ENCODE data around the gene AHSA1.

GRCh38 chr14:77442196-77442595 lies 15.7 kb upstream of the AHSA1 start:
- TF ChIP-seq CTCF (optimal IDR thresholded peaks at IDR 0.05 in 1 of 3, IDR thresholded peaks at IDR 0.05 in 1 of 3, conservative IDR thresholded peaks at IDR 0.05 in 1 of 3; ENCODE audit: extremely low read depth in 1 of 3, insufficient read depth in 2 of 3, low read length in 3 of 3): no peak
- TF ChIP-seq EZH2 (IDR thresholded peaks at IDR 0.05; ENCODE audit: low read length): no peak

Measured in keratinocyte (primary cell).